PC-3 (cell line): ENCODE measurements around the gene CFAP107.

ENCODE experiments used
- EZH2 ChIP-seq: fragments of 300-600 bp; sonication (generic); IDR thresholded peaks from one replicate; pipeline ENCODE4 v1.6.1; 2017; ENCODE audit warnings: antibody characterized with exemption, mild to moderate bottlenecking, low read length; ENCODE audit not compliant: unreplicated experiment
- EZH2phosphoT487 ChIP-seq: fragments of 300-600 bp; sonication (generic); IDR thresholded peaks from 2 replicates; pipeline ENCODE4 v1.6.1; 2018; ENCODE audit warnings: mild to moderate bottlenecking, antibody characterized with exemption, low read length, borderline replicate concordance
- TF ChIP-seq, protein P1 (sequence below): fragments of 300-600 bp; sonication (generic); conservative IDR thresholded peaks from 2 replicates; pipeline ENCODE4 v1.5.1; 2017; ENCODE audit warnings: antibody characterized with exemption, low read depth, mild to moderate bottlenecking, low read length

DNA sequence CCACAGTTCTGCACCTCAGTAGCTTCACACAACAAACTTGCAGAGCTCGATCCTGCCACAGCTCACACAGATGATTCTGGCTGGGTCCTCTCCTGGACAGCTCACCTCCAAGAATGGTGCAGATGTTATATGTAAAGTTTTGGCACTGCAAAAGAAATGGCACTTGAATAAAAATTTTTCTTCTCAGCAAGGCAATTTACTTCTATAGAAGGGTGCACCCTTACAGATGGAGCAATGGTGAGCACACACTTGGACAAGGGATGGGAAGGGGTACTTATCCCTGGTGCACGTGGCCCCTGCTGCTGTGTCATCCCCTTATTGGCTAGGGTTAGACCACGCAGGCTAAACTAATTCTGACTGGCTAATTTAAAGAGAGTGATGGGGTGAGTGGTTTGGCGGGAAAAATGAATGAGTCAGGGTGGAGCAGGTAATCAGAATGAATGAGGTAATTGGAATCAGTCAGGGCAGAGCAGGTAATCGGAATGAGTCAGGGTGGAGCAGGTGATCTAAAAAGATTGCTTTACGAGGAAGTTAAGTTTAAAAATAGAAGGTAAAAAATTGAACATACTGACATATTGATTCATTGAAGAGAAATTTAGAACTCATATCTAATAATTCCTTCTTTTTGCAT, 42.1 kb upstream of the CFAP107 start:
- TF ChIP-seq, protein P1, sequence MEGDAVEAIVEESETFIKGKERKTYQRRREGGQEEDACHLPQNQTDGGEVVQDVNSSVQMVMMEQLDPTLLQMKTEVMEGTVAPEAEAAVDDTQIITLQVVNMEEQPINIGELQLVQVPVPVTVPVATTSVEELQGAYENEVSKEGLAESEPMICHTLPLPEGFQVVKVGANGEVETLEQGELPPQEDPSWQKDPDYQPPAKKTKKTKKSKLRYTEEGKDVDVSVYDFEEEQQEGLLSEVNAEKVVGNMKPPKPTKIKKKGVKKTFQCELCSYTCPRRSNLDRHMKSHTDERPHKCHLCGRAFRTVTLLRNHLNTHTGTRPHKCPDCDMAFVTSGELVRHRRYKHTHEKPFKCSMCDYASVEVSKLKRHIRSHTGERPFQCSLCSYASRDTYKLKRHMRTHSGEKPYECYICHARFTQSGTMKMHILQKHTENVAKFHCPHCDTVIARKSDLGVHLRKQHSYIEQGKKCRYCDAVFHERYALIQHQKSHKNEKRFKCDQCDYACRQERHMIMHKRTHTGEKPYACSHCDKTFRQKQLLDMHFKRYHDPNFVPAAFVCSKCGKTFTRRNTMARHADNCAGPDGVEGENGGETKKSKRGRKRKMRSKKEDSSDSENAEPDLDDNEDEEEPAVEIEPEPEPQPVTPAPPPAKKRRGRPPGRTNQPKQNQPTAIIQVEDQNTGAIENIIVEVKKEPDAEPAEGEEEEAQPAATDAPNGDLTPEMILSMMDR = no peak
- TF ChIP-seq EZH2 = no peak
- no peak for TF ChIP-seq EZH2phosphoT487
